A549 (cell line): Measurements from ENCODE around the gene LIMA1. TPM values are rescaled to one million over a fixed set of nuclear protein-coding genes. Genes with fewer than 3 reads are reported as not detected.
A peak's percentile ranks its signal among the peaks of the same experiment; 100 is the strongest.

ENCODE experiments used
- ATAC-seq, 2 experiments: fragments of 200-7000 bp in 1 of 2; fragments of >200 bp in 1 of 2; cut with Nextera tagmentation in 1 of 2; cut with Tn5 transposase in 1 of 2; 3 replicates each; pipeline versions ENCODE4 v1.8.0 to v1.9.1; 2018 to 2020; ENCODE audit warnings: mild to moderate bottlenecking in 1 of 2, moderate library complexity in 1 of 2
- CTCF ChIA-PET: fragments of 300-600 bp; sonication (Branson Sonifier 250); formaldehyde crosslinking; extraction: SDS; loops from one replicate; lab custom pipeline; 2021; ENCODE audit warnings: antibody characterized with exemption, inconsistent platforms; lab: Yijun Ruan, JAX
- POLR2A ChIA-PET: fragments of 350-600 bp; formaldehyde crosslinking; extraction: SDS; loops from one replicate; lab custom pipeline; 2021; ENCODE audit warnings: antibody characterized with exemption, inconsistent platforms; lab: Yijun Ruan, JAX
- DNase-seq, 2 experiments: peaks; one replicate each; pipeline versions ENCODE4 v3.0.0 to v3.0.0-alpha.2; 2011 to 2016; ENCODE audit warnings: low read depth in 1 of 2, low spot score in 1 of 2
- FAIRE-seq: peaks from 2 replicates; lab custom pipeline; 2011; peaks lifted over from hg19 to GRCh38; lab: Jason Lieb, UNC
- H3K27ac ChIP-seq, 2 experiments: fragments of >200 bp; sonication (Bioruptor Twin); formaldehyde crosslinking; 3 replicates each; pipeline ENCODE4 v1.5.1; 2016 to 2017
- H3K4me1 ChIP-seq: fragments of >200 bp; sonication (Bioruptor Twin); formaldehyde crosslinking; 3 replicates; pipeline ENCODE4 v1.6.1; 2016
- H3K4me2 ChIP-seq: fragments of >200 bp; sonication (Bioruptor Twin); formaldehyde crosslinking; 3 replicates; pipeline ENCODE4 v1.6.1; 2016
- H3K4me3 ChIP-seq: fragments of >200 bp; sonication (Bioruptor Twin); formaldehyde crosslinking; 3 replicates; pipeline ENCODE4 v1.5.1; 2016
- H3K9me3 ChIP-seq: fragments of >200 bp; sonication (Bioruptor Twin); formaldehyde crosslinking; 3 replicates; pipeline ENCODE4 v1.6.1; 2016
- BHLHE40 ChIP-seq: IDR thresholded peaks from 2 replicates; pipeline ENCODE4 v1.6.1; 2012; ENCODE audit warnings: low read depth, low read length, inconsistent platforms
- CEBPB ChIP-seq, 2 experiments: fragments of >200 bp in 1 of 2; sonication (Bioruptor Twin) in 1 of 2; formaldehyde crosslinking in 1 of 2; IDR thresholded peaks; 2 replicates each; pipeline ENCODE4 v1.6.1; 2012 to 2016
- CHD2 ChIP-seq: fragments of 150-350 bp; IDR thresholded peaks from 2 replicates; pipeline ENCODE4 v1.6.1; 2014; ENCODE audit warnings: low read length; ENCODE audit not compliant: partially characterized antibody
- CTCF ChIP-seq: fragments of >200 bp; sonication (Bioruptor Twin); formaldehyde crosslinking; IDR thresholded peaks from 3 replicates; pipeline ENCODE4 v1.5.1; 2016
- EHF ChIP-seq: fragments of 250-450 bp; sonication (Bioruptor Pico); IDR thresholded peaks from 2 replicates; pipeline ENCODE4 v1.5.0; 2020; ENCODE audit warnings: mild to moderate bottlenecking
- ELK1 ChIP-seq: fragments of 150-350 bp; IDR thresholded peaks from 2 replicates; pipeline ENCODE4 v1.6.1; 2014; ENCODE audit warnings: low read depth, mild to moderate bottlenecking, low read length
- ESRRA ChIP-seq: fragments of 150-350 bp; IDR thresholded peaks from 2 replicates; pipeline ENCODE4 v1.6.1; 2014; ENCODE audit warnings: mild to moderate bottlenecking, low read length, borderline replicate concordance
- FOSB ChIP-seq: fragments of 250-450 bp; sonication (Bioruptor Pico); IDR thresholded peaks from 2 replicates; pipeline ENCODE4 v1.5.0; 2020; ENCODE audit warnings: mild to moderate bottlenecking, moderate library complexity
- FOXS1 ChIP-seq: fragments of 250-450 bp; sonication (Bioruptor Pico); IDR thresholded peaks from 2 replicates; pipeline ENCODE4 v1.5.0; 2020; ENCODE audit warnings: mild to moderate bottlenecking, moderate library complexity
- GATA3 ChIP-seq: IDR thresholded peaks from 2 replicates; pipeline ENCODE4 v1.6.1; 2012; ENCODE audit warnings: borderline replicate concordance
- HOXA7 ChIP-seq: fragments of 250-450 bp; sonication (Bioruptor Pico); IDR thresholded peaks from 2 replicates; pipeline ENCODE4 v1.5.0; 2020; ENCODE audit warnings: mild to moderate bottlenecking, moderate library complexity
- HOXB5 ChIP-seq: fragments of 250-450 bp; sonication (Bioruptor Pico); IDR thresholded peaks from 2 replicates; pipeline ENCODE4 v1.5.0; 2020; ENCODE audit warnings: mild to moderate bottlenecking, moderate library complexity
- KDM1A ChIP-seq: fragments of 200-600 bp; sonication (generic); IDR thresholded peaks from 2 replicates; pipeline ENCODE4 v1.6.1; 2016; ENCODE audit warnings: low read depth, mild to moderate bottlenecking
- MAFK ChIP-seq: fragments of 450-650 bp; IDR thresholded peaks from 2 replicates; pipeline ENCODE4 v1.6.1; 2014; ENCODE audit not compliant: partially characterized antibody
- NFE2L2 ChIP-seq: fragments of 150-350 bp; conservative IDR thresholded peaks from 2 replicates; pipeline ENCODE4 v1.6.1; 2014; ENCODE audit warnings: low read length
- NR3C1 ChIP-seq: fragments of >200 bp; sonication (Bioruptor Twin); formaldehyde crosslinking; IDR thresholded peaks from 3 replicates; pipeline ENCODE4 v1.6.1; 2017
- RAD21 ChIP-seq, 2 experiments: fragments of >200 bp in 1 of 2; sonication (Bioruptor Twin) in 1 of 2; formaldehyde crosslinking in 1 of 2; IDR thresholded peaks in 1 of 2; conservative IDR thresholded peaks in 1 of 2; 2 replicates in 1 of 2; 3 replicates in 1 of 2; pipeline ENCODE4 v1.6.1; 2012 to 2018; ENCODE audit warnings: inconsistent platforms in 1 of 2
- RARB ChIP-seq: fragments of 250-450 bp; sonication (Bioruptor Pico); IDR thresholded peaks from 2 replicates; pipeline ENCODE4 v1.8.0; 2021; ENCODE audit warnings: mild to moderate bottlenecking, moderate library complexity
- REST ChIP-seq: fragments of 200-600 bp; sonication (generic); IDR thresholded peaks from 2 replicates; pipeline ENCODE4 v1.6.1; 2016; ENCODE audit warnings: antibody characterized with exemption, mild to moderate bottlenecking, moderate library complexity
- SMC3 ChIP-seq: fragments of >200 bp; sonication (Bioruptor Twin); formaldehyde crosslinking; IDR thresholded peaks from 3 replicates; pipeline ENCODE4 v1.6.1; 2018; ENCODE audit warnings: inconsistent platforms
- SREBF2 ChIP-seq: fragments of 450-650 bp; IDR thresholded peaks from 2 replicates; pipeline ENCODE4 v1.6.1; 2014; ENCODE audit warnings: mild to moderate bottlenecking, moderate library complexity
- TFCP2L1 ChIP-seq: fragments of 250-450 bp; sonication (Bioruptor Pico); IDR thresholded peaks from 2 replicates; pipeline ENCODE4 v1.5.0; 2021; ENCODE audit warnings: mild to moderate bottlenecking
- TP53 ChIP-seq: fragments of 250-450 bp; sonication (Bioruptor Pico); IDR thresholded peaks from 2 replicates; pipeline ENCODE4 v1.5.0; 2021; ENCODE audit warnings: mild to moderate bottlenecking, moderate library complexity
- USF2 ChIP-seq: fragments of 450-650 bp; IDR thresholded peaks from 2 replicates; pipeline ENCODE4 v1.6.1; 2014; ENCODE audit warnings: antibody characterized with exemption
- ZC3H11A ChIP-seq: fragments of 450-650 bp; IDR thresholded peaks from 2 replicates; pipeline ENCODE4 v1.6.1; 2014; ENCODE audit warnings: antibody characterized with exemption, mild to moderate bottlenecking
- ZSCAN20 ChIP-seq: fragments of 250-450 bp; sonication (Bioruptor Pico); IDR thresholded peaks from 2 replicates; pipeline ENCODE4 v1.8.0; 2022; ENCODE audit warnings: mild to moderate bottlenecking, moderate library complexity
- WGBS: methylation state at CpG from one replicate; pipeline ENCODE4 v1.1.6; 2017; ENCODE audit errors: missing lambda C conversion rate; 5-methylcytosine and 5-hydroxymethylcytosine counted together
- polyA plus RNA-seq, 4 experiments: library from polyadenylated mRNA; depleted of rRNA in 3 of 4; stranded (reverse); fragments of >200 nt; fragmentation: RNase III in 1 of 4; extraction: RNeasy Plus Mini Kit Qiagen cat#74134 plus additional on column Dnase treatment in 1 of 4; gene quantifications; 2 replicates in 3 of 4; 3 replicates in 1 of 4; pipeline ENCODE4 v1.2.3, GENCODE V29; 2011 to 2017

LIMA1 gene
- polyA plus RNA-seq, 2 of the 4 experiments (the other 2 are of a cell fraction) = 9.0 to 23.4 TPM

GRCh38 chr12:50182461-50182860 lies 100.9 kb downstream of the LIMA1 start:
- ATAC-seq (peak in 1 of 2 experiments; percentile 56; a peak in 3 of 6 replicates), DNase-seq (no peak), FAIRE-seq (no peak)
- Histone ChIP-seq H3K4me3 (no peak overlapping the region), H3K27ac (no peak overlapping the region), H3K9me3 (no peaks in the 10 kb centered on the region), H3K4me1 (no peaks in the 10 kb centered on the region), H3K4me2 (no peak overlapping the region)
- ChIA-PET POLR2A (no interaction called here), CTCF (interaction anchor here (0.5 to 13.9 kb wide), 23 partner anchors 8 to 310 kb away, joined by 3 to 205 read pairs (median 4); partner anchors contain the start of gene LIMA1)
- no peak for TF ChIP-seq TFCP2L1 (CRISPR knock-in tag)
- TF ChIP-seq MAFK = no peak
- TF ChIP-seq KDM1A = no peak
- TF ChIP-seq SREBF2 = no peak
- no peak for TF ChIP-seq FOXS1 (CRISPR knock-in tag)
- no peak for TF ChIP-seq FOSB (CRISPR knock-in tag)
- TF ChIP-seq CTCF = peak; percentile 61
- TF ChIP-seq SMC3 = peak; percentile 87
- no peak for TF ChIP-seq NFE2L2
- no peak for TF ChIP-seq CHD2
- TF ChIP-seq RAD21 (conservative IDR thresholded peaks at IDR 0.05 in 1 of 2, IDR thresholded peaks at IDR 0.05 in 1 of 2) = peak; percentile 77 to 81
- no peak for TF ChIP-seq BHLHE40
- no peak for TF ChIP-seq ESRRA
- TF ChIP-seq USF2 = no peak
- no peak for TF ChIP-seq NR3C1
- no peak for TF ChIP-seq ZC3H11A
- TF ChIP-seq HOXA7 (CRISPR knock-in tag) = no peak
- TF ChIP-seq HOXB5 (CRISPR knock-in tag) = no peak
- no peak for TF ChIP-seq REST
- TF ChIP-seq RARB (CRISPR knock-in tag) = no peak

- 77% methylated on average over 4 of the region's 4 CpGs for WGBS
- Histone ChIP-seq H3K4me1 (no peaks in the 10 kb centered on the region), H3K4me3 (no peak overlapping the region), H3K27ac (no peak overlapping the region), H3K9me3 (no peaks in the 10 kb centered on the region), H3K4me2 (no peak overlapping the region)
- ChIA-PET CTCF (interaction anchor here (0.6 to 13.9 kb wide), 21 partner anchors 9 to 311 kb away, joined by 3 to 205 read pairs (median 4); partner anchors contain the start of gene LIMA1), POLR2A (interaction anchor here (0.7 kb wide), 1 partner anchor 112 kb away, joined by 4 read pairs; no protein-coding TSS in a partner anchor)
- 0 out of 6 replicates have a peak, but pooled peaks of 1 of the 2 experiments have one; percentile 19 for ATAC-seq
- no peak for TF ChIP-seq USF2
- TF ChIP-seq GATA3 = no peak
- no peak for TF ChIP-seq EHF
- no peak for TF ChIP-seq ELK1
- TF ChIP-seq TP53 (CRISPR knock-in tag) = no peak
- TF ChIP-seq CHD2 = no peak
- no peak for TF ChIP-seq BHLHE40
- no peak for TF ChIP-seq CEBPB (IDR thresholded peaks at IDR 0.05)
- TF ChIP-seq ZSCAN20 (CRISPR knock-in tag) = no peak
- no peak for FAIRE-seq
- no peak for DNase-seq
Measured at GRCh38 chr12:50181691-50182090, 101.6 kb downstream of the LIMA1 start.
